Renal cortex interstitium (tissue), 11 donors: ENCODE measurements around the gene AMIGO2. TPM values are rescaled to one million over a fixed set of nuclear protein-coding genes. Genes with fewer than 3 reads are reported as not detected.
A peak's percentile ranks its signal among the peaks of the same experiment; 100 is the strongest.
"Not testable (repeated sequence)": the region's sequence is repeated elsewhere in the genome, so short reads cannot be mapped to it uniquely, and the experiment has no call there.

Experiments used
- DNase-seq, 11 donors: peaks; one replicate each; pipeline ENCODE4 v3.0.0-alpha.2; 2013; ENCODE audit warnings: low read depth in 9 of 11, low spot score in 4 of 11; ENCODE audit errors: extremely low read depth in 1 of 11
- polyA plus RNA-seq, 3 donors: library from polyadenylated mRNA; unstranded; fragments of 120-200 nt; gene quantifications; one replicate each; pipeline ENCODE4 v1.2.1, GENCODE V29; 2013; ENCODE audit not compliant: insufficient read length in 3 of 3

Gene AMIGO2
- polyA plus RNA-seq, 3 donors: 36.4 to 53.5 (median 40.5) TPM

GRCh38 chr12:47080725-47081502, 1.2 kb upstream of the AMIGO2 start:
- no peak for DNase-seq

- peak in 3 of 11 donors; percentile 25 to 43 (median 33) for DNase-seq
These were observed 394 bp upstream of the AMIGO2 start for GRCh38 chr12:47079981-47080724.

- no peak for DNase-seq
These were observed 859 bp downstream of the AMIGO2 start for GRCh38 chr12:47078733-47079467.

- DNase-seq: no peak
These were observed 1.7 kb downstream of the AMIGO2 start for GRCh38 chr12:47078086-47078395.

GRCh38 chr12:47077206-47078085, 2.3 kb downstream of the AMIGO2 start:
- DNase-seq: no peak

- no peak for DNase-seq
These were observed 4.3 kb downstream of the AMIGO2 start for GRCh38 chr12:47075192-47076084.

- DNase-seq: no peak
These were observed 5.0 kb downstream of the AMIGO2 start for GRCh38 chr12:47074757-47075156.

GRCh38 chr12:47073951-47074350, 5.8 kb downstream of the AMIGO2 start:
- DNase-seq: no peak

GRCh38 chr12:47071241-47071852, 8.4 kb downstream of the AMIGO2 start:
- no peak for DNase-seq

- DNase-seq: no peak
These were observed 9.4 kb downstream of the AMIGO2 start for GRCh38 chr12:47070310-47070709.

- DNase-seq: no peak
These were observed 11.2 kb downstream of the AMIGO2 start for GRCh38 chr12:47068539-47068938.

- no peak for DNase-seq
These were observed 11.9 kb downstream of the AMIGO2 start for GRCh38 chr12:47067771-47068431.

- DNase-seq: no peak
These were observed 12.6 kb downstream of the AMIGO2 start for GRCh38 chr12:47067176-47067575.

- DNase-seq: no peak
These were observed 13.3 kb downstream of the AMIGO2 start for GRCh38 chr12:47066278-47067025.

GRCh38 chr12:47065546-47065945, 14.2 kb downstream of the AMIGO2 start:
- DNase-seq: peak in 1 of 11 donors; percentile 31

GRCh38 chr12:47058640-47059039, 21.1 kb downstream of the AMIGO2 start:
- not testable (repeated sequence) for DNase-seq
